Lung (tissue), 12 donors: Measurements from ENCODE around the gene AXIN1. TPM values are rescaled to one million over a fixed set of nuclear protein-coding genes. Genes with fewer than 3 reads are reported as not detected.

ENCODE experiments used
- ATAC-seq: fragments of 200-7000 bp; cut with Tn5 transposase; one replicate; pipeline ENCODE4 v1.9.1; 2020; ENCODE audit warnings: moderate number of reproducible peaks; ENCODE audit not compliant: insufficient read depth, low FRiP score
- DNase-seq, 3 donors: peaks; one replicate each; pipeline ENCODE4 v3.0.0-alpha.2; 2013 to 2017
- H3K27ac ChIP-seq, 2 donors: one replicate each; pipeline ENCODE4 v1.5.1; 2013; ENCODE audit warnings: mild to moderate bottlenecking in 2 of 2, moderate library complexity in 2 of 2, control low read depth in 1 of 2, inconsistent platforms in 1 of 2, low read depth in 1 of 2, low read length in 1 of 2
- H3K27me3 ChIP-seq, 3 donors: one replicate each; pipeline ENCODE4 v1.5.1; 2013; ENCODE audit warnings: low read length in 2 of 3; ENCODE audit not compliant: control insufficient read depth in 3 of 3, insufficient read depth in 3 of 3
- H3K36me3 ChIP-seq, 4 donors: one replicate each; pipeline ENCODE4 v1.5.1; 2013; ENCODE audit warnings: low read length in 4 of 4, mild to moderate bottlenecking in 1 of 4, moderate library complexity in 1 of 4; ENCODE audit not compliant: control insufficient read depth in 4 of 4, insufficient read depth in 4 of 4
- H3K4me1 ChIP-seq, 5 donors: one replicate each; pipeline ENCODE4 v1.5.1; 2013; ENCODE audit warnings: low read length in 5 of 5, mild to moderate bottlenecking in 2 of 5, moderate library complexity in 1 of 5; ENCODE audit not compliant: control insufficient read depth in 5 of 5, insufficient read depth in 5 of 5
- H3K4me3 ChIP-seq: one replicate; pipeline ENCODE4 v1.5.1; 2013; ENCODE audit warnings: mild to moderate bottlenecking, control low read depth, moderate library complexity
- H3K9ac ChIP-seq, 2 donors: one replicate each; pipeline ENCODE4 v1.5.1; 2013; ENCODE audit warnings: low read length in 2 of 2, control low read depth in 1 of 2; ENCODE audit not compliant: insufficient read depth in 1 of 2
- H3K9me3 ChIP-seq, 4 donors: one replicate each; pipeline ENCODE4 v1.5.1; 2013; ENCODE audit warnings: low read length in 3 of 4, mild to moderate bottlenecking in 1 of 4, moderate library complexity in 1 of 4; ENCODE audit not compliant: control insufficient read depth in 4 of 4, insufficient read depth in 3 of 4
- CTCF ChIP-seq: IDR thresholded peaks from 2 replicates; pipeline ENCODE4 v1.5.1; 2012; ENCODE audit warnings: mild to moderate bottlenecking; ENCODE audit errors: control extremely low read depth, extremely low read depth
- WGBS, 2 donors: extraction: QIAGEN DNeasy Blood & Tissue Kit; methylation state at CpG; one replicate each; pipeline ENCODE4 v1.1.7; 2013; 5-methylcytosine and 5-hydroxymethylcytosine counted together
- polyA plus RNA-seq, 2 donors: library from polyadenylated mRNA; stranded (reverse); fragments of 200-250 nt; gene quantifications; one replicate each; pipeline ENCODE4 v1.2.1, GENCODE V29; 2013
- total RNA-seq, 2 donors: library from RNA; depleted of rRNA in 1 of 2; stranded (reverse); fragments of >200 nt in 1 of 2; gene quantifications; one replicate each; pipeline ENCODE4 v1.2.1, GENCODE V29; 2014 to 2021
- donor health status: control.
- donor health status: control.
- donor health status: Bipolar disorder and iron deficiency.
- donor health status: healthy.
- donor health status: DM: yes; HTN: yes; CAD: no.

The AXIN1 gene
- total and polyA plus RNA-seq, 4 donors, result 16.9 to 25.9 (median 19.4) TPM

GRCh38 chr16:266258-267164 is 86.0 kb downstream of the AXIN1 start:
- ATAC-seq (no peak), DNase-seq (no peak)
- Histone ChIP-seq H3K9ac (no peak overlapping the region), H3K4me3 (no peak overlapping the region), H3K27ac (no peak overlapping the region), H3K36me3 (peaks cover 0 to 29% (median 9%) of the 10 kb centered on the region in 4 donors), H3K27me3 (no peaks in the 10 kb centered on the region), H3K9me3 (no peaks in the 10 kb centered on the region), H3K4me1 (peaks cover 0 to 5% (median 0%) of the 10 kb centered on the region in 5 donors)
- no peak for TF ChIP-seq CTCF
- WGBS, 2 donors, result 78 to 88% methylated on average over 24 to 25 of the region's 25 CpGs

- Histone ChIP-seq H3K27me3 (no peaks in the 10 kb centered on the region), H3K4me3 (no peak overlapping the region), H3K27ac (no peak overlapping the region), H3K4me1 (peaks cover 0 to 5% (median 0%) of the 10 kb centered on the region in 5 donors), H3K36me3 (peaks cover 0 to 37% (median 9%) of the 10 kb centered on the region in 4 donors), H3K9ac (no peak overlapping the region), H3K9me3 (no peaks in the 10 kb centered on the region)
- DNase-seq (no peak), ATAC-seq (no peak)
- 70 to 74% methylated on average over 12 of the region's 12 CpGs for WGBS, 2 donors
- no peak for TF ChIP-seq CTCF
Observed at GRCh38 chr16:265711-266110, 86.8 kb downstream of the AXIN1 start.

- TF ChIP-seq CTCF, result no peak
- H3K36me3 ChIP-seq, result peaks cover 0 to 41% (median 11%) of the 10 kb centered on the region in 4 donors
- DNase-seq, result no peak
Observed at GRCh38 chr16:265002-265529, 87.5 kb downstream of the AXIN1 start.

More at GRCh38 chr16:265002-265529, 87.5 kb downstream of the AXIN1 start:
- Histone ChIP-seq H3K27ac (no peak overlapping the region), H3K4me1 (peaks cover 0 to 5% (median 0%) of the 10 kb centered on the region in 5 donors), H3K4me3 (no peak overlapping the region), H3K9me3 (no peaks in the 10 kb centered on the region), H3K27me3 (no peaks in the 10 kb centered on the region), H3K9ac (no peak overlapping the region)
- WGBS, 2 donors, result 89 to 93% methylated on average over 14 of the region's 14 CpGs
- no peak for ATAC-seq
